ENCODE data around the gene GFOD1.

DNA sequence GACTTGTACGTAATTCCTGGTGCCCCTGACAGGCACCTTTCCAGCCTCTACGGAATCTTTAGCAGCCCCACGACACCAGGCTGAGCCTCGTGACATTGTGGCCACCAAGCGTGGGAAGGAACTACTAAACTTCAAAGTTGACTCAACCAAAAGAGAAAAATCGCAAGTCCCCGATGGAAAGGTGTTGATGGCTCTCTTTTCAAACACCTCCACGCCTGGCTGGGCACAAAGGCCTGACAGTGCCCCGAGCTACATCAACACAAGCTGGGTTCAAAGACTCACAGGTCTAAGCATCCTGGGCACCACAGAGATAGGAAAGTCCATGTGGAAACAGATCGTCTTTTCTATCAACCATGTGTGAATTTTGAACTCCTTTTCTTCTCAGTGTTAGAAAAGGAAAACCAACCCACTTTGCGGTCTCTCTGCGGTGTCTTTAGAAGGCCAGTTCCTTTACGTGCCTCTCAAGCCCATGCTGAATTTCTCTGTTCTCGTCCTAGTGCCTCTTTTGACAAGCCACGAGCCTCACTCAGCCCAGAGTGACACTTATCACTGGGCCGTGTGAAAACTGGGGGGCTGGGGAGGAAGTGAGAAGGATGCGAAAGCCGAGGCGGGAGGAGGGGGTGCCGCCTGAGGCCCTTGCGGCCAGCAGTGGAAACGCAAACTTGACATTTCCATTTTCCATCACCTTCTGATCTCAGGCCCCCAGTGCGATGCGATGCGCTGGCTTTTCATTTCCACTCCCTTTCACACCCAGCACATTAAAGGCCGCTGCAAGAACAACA lies 59.4 kb downstream of the GFOD1 start:
- TF ChIP-seq, protein P1, sequence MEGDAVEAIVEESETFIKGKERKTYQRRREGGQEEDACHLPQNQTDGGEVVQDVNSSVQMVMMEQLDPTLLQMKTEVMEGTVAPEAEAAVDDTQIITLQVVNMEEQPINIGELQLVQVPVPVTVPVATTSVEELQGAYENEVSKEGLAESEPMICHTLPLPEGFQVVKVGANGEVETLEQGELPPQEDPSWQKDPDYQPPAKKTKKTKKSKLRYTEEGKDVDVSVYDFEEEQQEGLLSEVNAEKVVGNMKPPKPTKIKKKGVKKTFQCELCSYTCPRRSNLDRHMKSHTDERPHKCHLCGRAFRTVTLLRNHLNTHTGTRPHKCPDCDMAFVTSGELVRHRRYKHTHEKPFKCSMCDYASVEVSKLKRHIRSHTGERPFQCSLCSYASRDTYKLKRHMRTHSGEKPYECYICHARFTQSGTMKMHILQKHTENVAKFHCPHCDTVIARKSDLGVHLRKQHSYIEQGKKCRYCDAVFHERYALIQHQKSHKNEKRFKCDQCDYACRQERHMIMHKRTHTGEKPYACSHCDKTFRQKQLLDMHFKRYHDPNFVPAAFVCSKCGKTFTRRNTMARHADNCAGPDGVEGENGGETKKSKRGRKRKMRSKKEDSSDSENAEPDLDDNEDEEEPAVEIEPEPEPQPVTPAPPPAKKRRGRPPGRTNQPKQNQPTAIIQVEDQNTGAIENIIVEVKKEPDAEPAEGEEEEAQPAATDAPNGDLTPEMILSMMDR (conservative IDR thresholded peaks at IDR 0.05; ENCODE audit: low read depth, low read length), result no peak
- TF ChIP-seq EZH2 (IDR thresholded peaks at IDR 0.05; ENCODE audit: borderline replicate concordance, low read depth, low read length, poor library complexity, severe bottlenecking), result no peak
